K562 (cell line): ENCODE results near the gene HNRNPF. TPM values are rescaled to one million over a fixed set of nuclear protein-coding genes. Genes with fewer than 3 reads are reported as not detected.

Experiments used
- ELF2 ChIP-seq: fragments of 250-450 bp; sonication (Bioruptor Pico); IDR thresholded peaks from 2 replicates; pipeline ENCODE4 v1.5.0; 2021; ENCODE audit warnings: mild to moderate bottlenecking
- GATAD2B ChIP-seq: fragments of 450-650 bp; IDR thresholded peaks from 2 replicates; pipeline ENCODE4 v1.6.1; 2017; ENCODE audit warnings: mild to moderate bottlenecking, borderline replicate concordance
- HEY1 ChIP-seq: fragments of 250-450 bp; sonication (Bioruptor Pico); IDR thresholded peaks from 2 replicates; pipeline ENCODE4 v1.5.0; 2020; ENCODE audit warnings: mild to moderate bottlenecking, moderate library complexity, borderline replicate concordance
- POLR2H ChIP-seq: IDR thresholded peaks from 2 replicates; pipeline ENCODE4 v1.6.1; 2016; ENCODE audit warnings: missing genetic modification characterization, low read depth, mild to moderate bottlenecking, control low read depth, missing compliant biosample characterization, moderate library complexity
- SPI1 ChIP-seq: IDR thresholded peaks from 2 replicates; pipeline ENCODE4 v1.6.1; 2011; ENCODE audit warnings: low read depth, low read length, control low read depth, borderline replicate concordance
- ZBTB17 ChIP-seq: fragments of 450-650 bp; formaldehyde crosslinking; IDR thresholded peaks from 2 replicates; pipeline ENCODE4 v1.4.0; 2020; ENCODE audit warnings: mild to moderate bottlenecking
- polyA plus RNA-seq, 8 experiments: library from polyadenylated mRNA; depleted of rRNA in 4 of 8; stranded (reverse) in 5 of 8; unstranded in 3 of 8; fragments of >200 nt; fragmentation: Nextera tagmentation in 2 of 8; fragmentation: Illumina TruSeq in 1 of 8; extraction: Ambion mirVana in 2 of 8; extraction: Trizol in 1 of 8; gene quantifications; 2 replicates each; pipeline versions ENCODE4 v1.2.1 to v1.2.3, GENCODE V29; 2011 to 2014; ENCODE audit warnings: inconsistent platforms in 1 of 8, missing spikeins in 1 of 8
- total RNA-seq, 7 experiments: library from RNA; depleted of rRNA in 6 of 7; stranded (reverse); fragments of >200 nt in 6 of 7; fragmentation: Illumina TruSeq in 2 of 7; extraction: Trizol in 2 of 7; gene quantifications; 2 replicates each; pipeline versions ENCODE4 v1.2.1 to v1.2.3, GENCODE V29; 2011 to 2021; ENCODE audit warnings: low replicate concordance in 1 of 7
- TF ChIP-seq, protein P1 (sequence below): fragments of 450-650 bp; IDR thresholded peaks from 2 replicates; pipeline ENCODE4 v1.6.1; 2016; ENCODE audit warnings: mild to moderate bottlenecking, moderate library complexity
- TF ChIP-seq, protein P2 (sequence below), 3 experiments: fragments of 200-800 bp in 1 of 3; sonication (Bioruptor generic) in 1 of 3; sonication (generic) in 1 of 3; formaldehyde crosslinking in 1 of 3; IDR thresholded peaks; 2 replicates each; pipeline versions ENCODE4 v1.6.1 to v1.8.0; 2016 to 2022; ENCODE audit warnings: mild to moderate bottlenecking in 2 of 3, missing compliant biosample characterization in 2 of 3, missing genetic modification characterization in 2 of 3, missing genetic modification reagents in 1 of 3
- TF ChIP-seq, protein P3 (sequence below): fragments of 250-450 bp; sonication (Bioruptor Pico); IDR thresholded peaks from 2 replicates; pipeline ENCODE4 v1.4.0; 2020; ENCODE audit warnings: mild to moderate bottlenecking, moderate library complexity
- TF ChIP-seq, protein P4 (sequence below), 2 experiments: fragments of 450-650 bp; IDR thresholded peaks; 2 replicates each; pipeline ENCODE4 v1.6.1; 2016

The HNRNPF gene
- total and polyA plus RNA-seq, 9 of the 15 experiments (the other 6 are each of a cell fraction or from before 2014, with no cell fraction given) = 192 to 489 (median 416) TPM

DNA sequence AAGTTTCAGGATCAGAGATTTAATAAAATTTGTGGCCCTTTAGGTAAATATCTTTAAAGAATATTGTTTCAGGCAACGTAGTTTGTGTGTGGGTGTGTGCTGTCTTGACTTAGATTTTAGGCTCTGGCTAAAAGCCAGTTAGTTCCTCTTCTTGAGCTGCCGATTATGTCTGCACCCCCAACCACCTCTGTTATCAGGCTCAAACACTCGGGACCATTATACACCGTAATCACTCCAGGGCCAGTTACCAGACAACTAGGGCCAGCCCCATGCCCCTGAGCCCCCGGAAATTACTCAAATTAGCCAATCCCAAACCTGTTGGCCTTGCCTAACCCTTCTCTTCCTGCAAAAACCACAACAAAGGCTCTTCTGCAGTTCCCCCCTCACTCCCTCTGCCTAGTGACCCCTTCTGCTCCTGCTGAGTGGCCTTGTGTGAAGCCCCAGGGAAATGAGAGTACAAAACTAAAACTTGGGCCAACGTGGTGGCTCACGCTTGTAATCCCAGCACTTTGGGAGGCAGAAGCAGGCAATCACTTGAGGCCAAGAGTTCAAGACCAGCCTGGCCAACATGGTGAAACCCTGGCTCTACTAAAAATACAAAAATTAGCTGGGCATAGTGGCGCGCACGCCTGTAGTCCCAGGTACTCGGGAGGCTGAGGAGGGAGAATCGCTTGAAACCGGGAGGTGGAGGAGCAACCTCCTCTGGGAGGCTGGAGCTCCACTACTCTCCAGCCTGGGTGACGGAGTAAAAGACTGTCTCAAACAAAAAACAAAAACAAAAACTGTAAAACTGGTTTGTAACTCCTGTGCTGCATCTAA, 9.2 kb upstream of the HNRNPF start (continued):
- TF ChIP-seq, protein P1, sequence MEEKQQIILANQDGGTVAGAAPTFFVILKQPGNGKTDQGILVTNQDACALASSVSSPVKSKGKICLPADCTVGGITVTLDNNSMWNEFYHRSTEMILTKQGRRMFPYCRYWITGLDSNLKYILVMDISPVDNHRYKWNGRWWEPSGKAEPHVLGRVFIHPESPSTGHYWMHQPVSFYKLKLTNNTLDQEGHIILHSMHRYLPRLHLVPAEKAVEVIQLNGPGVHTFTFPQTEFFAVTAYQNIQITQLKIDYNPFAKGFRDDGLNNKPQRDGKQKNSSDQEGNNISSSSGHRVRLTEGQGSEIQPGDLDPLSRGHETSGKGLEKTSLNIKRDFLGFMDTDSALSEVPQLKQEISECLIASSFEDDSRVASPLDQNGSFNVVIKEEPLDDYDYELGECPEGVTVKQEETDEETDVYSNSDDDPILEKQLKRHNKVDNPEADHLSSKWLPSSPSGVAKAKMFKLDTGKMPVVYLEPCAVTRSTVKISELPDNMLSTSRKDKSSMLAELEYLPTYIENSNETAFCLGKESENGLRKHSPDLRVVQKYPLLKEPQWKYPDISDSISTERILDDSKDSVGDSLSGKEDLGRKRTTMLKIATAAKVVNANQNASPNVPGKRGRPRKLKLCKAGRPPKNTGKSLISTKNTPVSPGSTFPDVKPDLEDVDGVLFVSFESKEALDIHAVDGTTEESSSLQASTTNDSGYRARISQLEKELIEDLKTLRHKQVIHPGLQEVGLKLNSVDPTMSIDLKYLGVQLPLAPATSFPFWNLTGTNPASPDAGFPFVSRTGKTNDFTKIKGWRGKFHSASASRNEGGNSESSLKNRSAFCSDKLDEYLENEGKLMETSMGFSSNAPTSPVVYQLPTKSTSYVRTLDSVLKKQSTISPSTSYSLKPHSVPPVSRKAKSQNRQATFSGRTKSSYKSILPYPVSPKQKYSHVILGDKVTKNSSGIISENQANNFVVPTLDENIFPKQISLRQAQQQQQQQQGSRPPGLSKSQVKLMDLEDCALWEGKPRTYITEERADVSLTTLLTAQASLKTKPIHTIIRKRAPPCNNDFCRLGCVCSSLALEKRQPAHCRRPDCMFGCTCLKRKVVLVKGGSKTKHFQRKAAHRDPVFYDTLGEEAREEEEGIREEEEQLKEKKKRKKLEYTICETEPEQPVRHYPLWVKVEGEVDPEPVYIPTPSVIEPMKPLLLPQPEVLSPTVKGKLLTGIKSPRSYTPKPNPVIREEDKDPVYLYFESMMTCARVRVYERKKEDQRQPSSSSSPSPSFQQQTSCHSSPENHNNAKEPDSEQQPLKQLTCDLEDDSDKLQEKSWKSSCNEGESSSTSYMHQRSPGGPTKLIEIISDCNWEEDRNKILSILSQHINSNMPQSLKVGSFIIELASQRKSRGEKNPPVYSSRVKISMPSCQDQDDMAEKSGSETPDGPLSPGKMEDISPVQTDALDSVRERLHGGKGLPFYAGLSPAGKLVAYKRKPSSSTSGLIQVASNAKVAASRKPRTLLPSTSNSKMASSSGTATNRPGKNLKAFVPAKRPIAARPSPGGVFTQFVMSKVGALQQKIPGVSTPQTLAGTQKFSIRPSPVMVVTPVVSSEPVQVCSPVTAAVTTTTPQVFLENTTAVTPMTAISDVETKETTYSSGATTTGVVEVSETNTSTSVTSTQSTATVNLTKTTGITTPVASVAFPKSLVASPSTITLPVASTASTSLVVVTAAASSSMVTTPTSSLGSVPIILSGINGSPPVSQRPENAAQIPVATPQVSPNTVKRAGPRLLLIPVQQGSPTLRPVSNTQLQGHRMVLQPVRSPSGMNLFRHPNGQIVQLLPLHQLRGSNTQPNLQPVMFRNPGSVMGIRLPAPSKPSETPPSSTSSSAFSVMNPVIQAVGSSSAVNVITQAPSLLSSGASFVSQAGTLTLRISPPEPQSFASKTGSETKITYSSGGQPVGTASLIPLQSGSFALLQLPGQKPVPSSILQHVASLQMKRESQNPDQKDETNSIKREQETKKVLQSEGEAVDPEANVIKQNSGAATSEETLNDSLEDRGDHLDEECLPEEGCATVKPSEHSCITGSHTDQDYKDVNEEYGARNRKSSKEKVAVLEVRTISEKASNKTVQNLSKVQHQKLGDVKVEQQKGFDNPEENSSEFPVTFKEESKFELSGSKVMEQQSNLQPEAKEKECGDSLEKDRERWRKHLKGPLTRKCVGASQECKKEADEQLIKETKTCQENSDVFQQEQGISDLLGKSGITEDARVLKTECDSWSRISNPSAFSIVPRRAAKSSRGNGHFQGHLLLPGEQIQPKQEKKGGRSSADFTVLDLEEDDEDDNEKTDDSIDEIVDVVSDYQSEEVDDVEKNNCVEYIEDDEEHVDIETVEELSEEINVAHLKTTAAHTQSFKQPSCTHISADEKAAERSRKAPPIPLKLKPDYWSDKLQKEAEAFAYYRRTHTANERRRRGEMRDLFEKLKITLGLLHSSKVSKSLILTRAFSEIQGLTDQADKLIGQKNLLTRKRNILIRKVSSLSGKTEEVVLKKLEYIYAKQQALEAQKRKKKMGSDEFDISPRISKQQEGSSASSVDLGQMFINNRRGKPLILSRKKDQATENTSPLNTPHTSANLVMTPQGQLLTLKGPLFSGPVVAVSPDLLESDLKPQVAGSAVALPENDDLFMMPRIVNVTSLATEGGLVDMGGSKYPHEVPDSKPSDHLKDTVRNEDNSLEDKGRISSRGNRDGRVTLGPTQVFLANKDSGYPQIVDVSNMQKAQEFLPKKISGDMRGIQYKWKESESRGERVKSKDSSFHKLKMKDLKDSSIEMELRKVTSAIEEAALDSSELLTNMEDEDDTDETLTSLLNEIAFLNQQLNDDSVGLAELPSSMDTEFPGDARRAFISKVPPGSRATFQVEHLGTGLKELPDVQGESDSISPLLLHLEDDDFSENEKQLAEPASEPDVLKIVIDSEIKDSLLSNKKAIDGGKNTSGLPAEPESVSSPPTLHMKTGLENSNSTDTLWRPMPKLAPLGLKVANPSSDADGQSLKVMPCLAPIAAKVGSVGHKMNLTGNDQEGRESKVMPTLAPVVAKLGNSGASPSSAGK = peak; percentile 72; the same call in 1 of the 2 replicates
- peak; percentile 72 for TF ChIP-seq ELF2 (CRISPR knock-in tag)
- TF ChIP-seq HEY1 (CRISPR knock-in tag) = peak; percentile 85
- peak; percentile 92 for TF ChIP-seq ZBTB17
- peak; percentile 95 for TF ChIP-seq SPI1
- TF ChIP-seq, protein P2, sequence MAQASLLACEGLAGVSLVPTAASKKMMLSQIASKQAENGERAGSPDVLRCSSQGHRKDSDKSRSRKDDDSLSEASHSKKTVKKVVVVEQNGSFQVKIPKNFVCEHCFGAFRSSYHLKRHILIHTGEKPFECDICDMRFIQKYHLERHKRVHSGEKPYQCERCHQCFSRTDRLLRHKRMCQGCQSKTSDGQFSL (CRISPR knock-in tag; IDR thresholded peaks at IDR 0.05) = peak; percentile 94
- TF ChIP-seq, protein P2 (tag; IDR thresholded peaks at IDR 0.05) = peak; percentile 90 to 98
- TF ChIP-seq, protein P3, sequence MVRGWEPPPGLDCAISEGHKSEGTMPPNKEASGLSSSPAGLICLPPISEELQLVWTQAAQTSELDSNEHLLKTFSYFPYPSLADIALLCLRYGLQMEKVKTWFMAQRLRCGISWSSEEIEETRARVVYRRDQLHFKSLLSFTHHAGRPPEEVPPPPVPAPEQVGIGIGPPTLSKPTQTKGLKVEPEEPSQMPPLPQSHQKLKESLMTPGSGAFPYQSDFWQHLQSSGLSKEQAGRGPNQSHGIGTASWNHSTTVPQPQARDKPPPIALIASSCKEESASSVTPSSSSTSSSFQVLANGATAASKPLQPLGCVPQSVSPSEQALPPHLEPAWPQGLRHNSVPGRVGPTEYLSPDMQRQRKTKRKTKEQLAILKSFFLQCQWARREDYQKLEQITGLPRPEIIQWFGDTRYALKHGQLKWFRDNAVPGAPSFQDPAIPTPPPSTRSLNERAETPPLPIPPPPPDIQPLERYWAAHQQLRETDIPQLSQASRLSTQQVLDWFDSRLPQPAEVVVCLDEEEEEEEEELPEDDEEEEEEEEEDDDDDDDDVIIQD (CRISPR knock-in tag) = peak; percentile 85; the same call in 1 of the 2 replicates
- TF ChIP-seq, protein P4, sequence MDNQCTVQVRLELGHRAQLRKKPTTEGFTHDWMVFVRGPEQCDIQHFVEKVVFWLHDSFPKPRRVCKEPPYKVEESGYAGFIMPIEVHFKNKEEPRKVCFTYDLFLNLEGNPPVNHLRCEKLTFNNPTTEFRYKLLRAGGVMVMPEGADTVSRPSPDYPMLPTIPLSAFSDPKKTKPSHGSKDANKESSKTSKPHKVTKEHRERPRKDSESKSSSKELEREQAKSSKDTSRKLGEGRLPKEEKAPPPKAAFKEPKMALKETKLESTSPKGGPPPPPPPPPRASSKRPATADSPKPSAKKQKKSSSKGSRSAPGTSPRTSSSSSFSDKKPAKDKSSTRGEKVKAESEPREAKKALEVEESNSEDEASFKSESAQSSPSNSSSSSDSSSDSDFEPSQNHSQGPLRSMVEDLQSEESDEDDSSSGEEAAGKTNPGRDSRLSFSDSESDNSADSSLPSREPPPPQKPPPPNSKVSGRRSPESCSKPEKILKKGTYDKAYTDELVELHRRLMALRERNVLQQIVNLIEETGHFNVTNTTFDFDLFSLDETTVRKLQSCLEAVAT (IDR thresholded peaks at IDR 0.05) = peak; percentile 49 to 99; a peak in 3 of 4 replicates
- peak; percentile 95; the same call in 1 of the 2 replicates for TF ChIP-seq GATAD2B
- TF ChIP-seq POLR2H (tag) = peak; percentile 61
